Endothelial cell of umbilical vein (primary cell): Measurements from ENCODE around the gene ALK. TPM values are rescaled to one million over a fixed set of nuclear protein-coding genes. Genes with fewer than 3 reads are reported as not detected.

Experiments
- BruUV-seq: library from RNA; stranded (reverse); fragments of 400-500 nt; replicated peaks from 2 replicates; lab custom pipeline; 2021; lab: Mats Ljungman, UMichigan
- CTCF ChIA-PET: fragments of 300-600, 350-600 bp; sonication (Branson Sonifier 250); formaldehyde crosslinking; loops from one replicate; lab custom pipeline; 2021; ENCODE audit warnings: antibody characterized with exemption, inconsistent platforms; lab: Charles Lee
- POLR2A ChIA-PET: fragments of 300-600, 350-600 bp; sonication (Branson Sonifier 250); formaldehyde crosslinking; loops from one replicate; lab custom pipeline; 2021; ENCODE audit warnings: antibody characterized with exemption, inconsistent platforms; lab: Charles Lee
- DNase-seq: peaks from one replicate; pipeline ENCODE4 v3.0.0-alpha.2; 2011; ENCODE audit warnings: low read depth, low spot score
- FAIRE-seq: peaks from 2 replicates; lab custom pipeline; 2011; peaks lifted over from hg19 to GRCh38; lab: Jason Lieb, UNC
- H2AFZ ChIP-seq: 2 replicates; pipeline ENCODE4 v1.6.0; 2012; ENCODE audit warnings: low read depth, low read length, control low read depth, inconsistent platforms
- H3K27ac ChIP-seq: 2 replicates; pipeline ENCODE4 v1.5.1; 2011; ENCODE audit warnings: low read depth, mild to moderate bottlenecking, control low read depth, low read length, moderate library complexity; ENCODE audit not compliant: insufficient read depth
- H3K27me3 ChIP-seq, 2 experiments: 2 replicates each; pipeline versions ENCODE4 v1.6.0 to v1.6.1; 2011; ENCODE audit warnings: low read length in 2 of 2, mixed read lengths in 1 of 2; ENCODE audit not compliant: control insufficient read depth in 2 of 2, insufficient read depth in 2 of 2
- H3K36me3 ChIP-seq, 2 experiments: 2 replicates in 1 of 2; 3 replicates in 1 of 2; pipeline ENCODE4 v1.5.1; 2011; ENCODE audit warnings: low read length in 2 of 2, mild to moderate bottlenecking in 1 of 2, moderate library complexity in 1 of 2; ENCODE audit not compliant: control insufficient read depth in 2 of 2, insufficient read depth in 2 of 2; ENCODE audit errors: extremely low read depth in 1 of 2
- H3K4me1 ChIP-seq: 3 replicates; pipeline ENCODE4 v1.5.1; 2011; ENCODE audit warnings: mild to moderate bottlenecking, low read length; ENCODE audit not compliant: control insufficient read depth, insufficient read depth; ENCODE audit errors: extremely low read depth
- H3K4me2 ChIP-seq: 2 replicates; pipeline ENCODE4 v1.6.1; 2011; ENCODE audit warnings: low read length, control low read depth, mixed read lengths; ENCODE audit not compliant: insufficient read depth
- H3K4me3 ChIP-seq, 3 experiments: fragments of 200-600 bp in 1 of 3; sonication (generic), shearing (Covaris generic) in 1 of 3; replicated peaks in 1 of 3; 2 replicates each; pipeline ENCODE4 v1.5.1; 2011 to 2016; ENCODE audit warnings: control low read depth in 3 of 3, low read length in 3 of 3, mild to moderate bottlenecking in 2 of 3, inconsistent platforms in 1 of 3, low read depth in 1 of 3, moderate library complexity in 1 of 3; ENCODE audit not compliant: insufficient read depth in 1 of 3
- H3K79me2 ChIP-seq: 2 replicates; pipeline ENCODE4 v1.6.0; 2012; ENCODE audit warnings: low read length, inconsistent platforms; ENCODE audit not compliant: control insufficient read depth, insufficient read depth
- H3K9ac ChIP-seq: replicated peaks from 2 replicates; pipeline ENCODE3; 2011; ENCODE audit warnings: low read length, control low read depth; ENCODE audit not compliant: insufficient read depth; ENCODE audit errors: extremely low read depth
- H3K9me1 ChIP-seq: replicated peaks from 3 replicates; pipeline ENCODE4 v1.6.0; 2011; ENCODE audit warnings: mild to moderate bottlenecking, low read length; ENCODE audit not compliant: control insufficient read depth, insufficient read depth; ENCODE audit errors: extremely low read depth
- H3K9me3 ChIP-seq: replicated peaks from 2 replicates; pipeline ENCODE4 v1.5.1; 2012; ENCODE audit warnings: low read length, inconsistent platforms; ENCODE audit not compliant: control insufficient read depth, insufficient read depth
- H4K20me1 ChIP-seq: replicated peaks from 2 replicates; pipeline ENCODE3; 2011; ENCODE audit warnings: mild to moderate bottlenecking, low read length; ENCODE audit not compliant: control insufficient read depth, insufficient read depth; ENCODE audit errors: extremely low read depth
- EZH2 ChIP-seq: IDR thresholded peaks from 2 replicates; pipeline ENCODE4 v1.6.1; 2012; ENCODE audit warnings: borderline replicate concordance, low read depth, mild to moderate bottlenecking, moderate library complexity, low read length, inconsistent platforms; ENCODE audit not compliant: severe bottlenecking
- FOS ChIP-seq: IDR thresholded peaks from 2 replicates; pipeline ENCODE4 v1.6.1; 2011; ENCODE audit warnings: mild to moderate bottlenecking, low read length, moderate library complexity, borderline replicate concordance; ENCODE audit not compliant: insufficient read depth
- GATA2 ChIP-seq: IDR thresholded peaks from 2 replicates; pipeline ENCODE4 v1.7.0; 2011; ENCODE audit warnings: low read depth, mild to moderate bottlenecking, moderate library complexity, mixed read lengths, low read length; ENCODE audit not compliant: insufficient read length, insufficient read depth
- JUN ChIP-seq: IDR thresholded peaks from 2 replicates; pipeline ENCODE4 v1.6.1; 2011; ENCODE audit warnings: borderline replicate concordance, low read depth; ENCODE audit not compliant: insufficient read length, insufficient read depth
- MYC ChIP-seq: IDR thresholded peaks from one replicate; pipeline ENCODE4 v1.6.1; 2011; ENCODE audit warnings: mild to moderate bottlenecking, low read depth, low read length
- POLR2A ChIP-seq: IDR thresholded peaks from 2 replicates; pipeline ENCODE4 v1.6.1; 2012; ENCODE audit warnings: low read depth, mild to moderate bottlenecking, control low read depth, low read length
- POLR2AphosphoS5 ChIP-seq: IDR thresholded peaks from 2 replicates; pipeline ENCODE4 v1.6.1; 2012; ENCODE audit warnings: low read depth, mild to moderate bottlenecking, control low read depth, low read length, moderate library complexity; ENCODE audit not compliant: insufficient read depth
- dilution Hi-C: fragments of 300-500 bp; cut with MboI; formaldehyde crosslinking; loops from one replicate; pipeline ENCODE4 v1.15.0; 2019; ENCODE audit warnings: low sequenced_read_pairs; ENCODE audit not compliant: extremely low pct_ligation_motif_present
- intact Hi-C: fragments of 100-400 bp; cut with micrococcal nuclease; formaldehyde crosslinking; loops from one replicate; pipeline ENCODE4 v1.10.0; 2022
- polyA plus RNA-seq, 4 experiments: library from polyadenylated mRNA; depleted of rRNA in 3 of 4; stranded (reverse) in 3 of 4; unstranded in 1 of 4; fragments of >200 nt; gene quantifications; 2 replicates each; pipeline versions ENCODE4 v1.2.1 to v1.2.3, GENCODE V29; 2011 to 2012; ENCODE audit warnings: missing spikeins in 1 of 4
- total RNA-seq: library from RNA; stranded (reverse); gene quantifications from 2 replicates; pipeline ENCODE4 v1.2.3, GENCODE V29; 2021
- TF ChIP-seq, protein P1 (sequence below): IDR thresholded peaks from 2 replicates; pipeline ENCODE4 v1.6.1; 2011; ENCODE audit not compliant: insufficient read depth, insufficient read length
- TF ChIP-seq, protein P2 (sequence below), 2 donors: IDR thresholded peaks; 1 replicate in 1 of 2; 2 replicates in 1 of 2; pipeline ENCODE4 v1.5.1; 2011; ENCODE audit warnings: low read length in 2 of 2, mild to moderate bottlenecking in 2 of 2, moderate library complexity in 2 of 2, control low read depth in 1 of 2, inconsistent platforms in 1 of 2, low read depth in 1 of 2; ENCODE audit not compliant: insufficient read depth in 1 of 2; ENCODE audit errors: extremely low read depth in 1 of 2

The ALK gene
- total and polyA plus RNA-seq, 2 donors (not counting 3 experiments of a cell fraction or from before 2014, with no cell fraction given), result not detected

DNA sequence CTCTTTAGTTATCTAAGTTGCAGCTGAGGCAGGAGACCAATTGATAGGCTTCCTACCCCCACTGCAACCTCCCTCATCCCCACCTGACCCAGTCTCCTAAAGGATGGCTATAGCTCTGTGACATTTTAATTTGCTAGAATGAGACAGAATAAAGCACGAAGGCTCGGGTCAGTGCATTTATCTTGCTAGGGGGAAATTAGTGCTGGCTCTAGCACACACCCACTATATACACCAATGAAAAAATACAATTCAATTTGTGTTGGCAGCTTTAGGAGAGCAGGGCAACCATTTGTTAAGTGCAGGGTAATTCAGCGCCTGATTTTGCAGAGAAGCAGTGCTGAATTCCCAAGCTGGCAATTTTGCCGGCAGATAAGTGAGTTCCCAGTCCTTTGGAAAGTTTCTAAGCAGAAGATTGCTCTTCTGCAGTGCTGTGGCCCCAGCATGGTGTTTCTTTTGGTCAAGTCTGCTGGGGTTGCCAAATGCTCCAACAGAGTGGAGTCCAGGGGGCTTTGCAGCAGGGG, 346.0 kb downstream of the ALK start:
- dilution Hi-C loops, result no loop called here
- no peak overlapping the region for H3K4me2 ChIP-seq
- CTCF ChIA-PET, result no interaction called here

More for the DNA sequence above, 346.0 kb downstream of the ALK start:
- no peak for TF ChIP-seq MYC
- no peak for TF ChIP-seq POLR2AphosphoS5
- no peak for TF ChIP-seq JUN
- no peak for TF ChIP-seq FOS
- TF ChIP-seq, protein P1, sequence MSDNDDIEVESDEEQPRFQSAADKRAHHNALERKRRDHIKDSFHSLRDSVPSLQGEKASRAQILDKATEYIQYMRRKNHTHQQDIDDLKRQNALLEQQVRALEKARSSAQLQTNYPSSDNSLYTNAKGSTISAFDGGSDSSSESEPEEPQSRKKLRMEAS, result no peak
- no peak for TF ChIP-seq GATA2
- TF ChIP-seq, protein P2, sequence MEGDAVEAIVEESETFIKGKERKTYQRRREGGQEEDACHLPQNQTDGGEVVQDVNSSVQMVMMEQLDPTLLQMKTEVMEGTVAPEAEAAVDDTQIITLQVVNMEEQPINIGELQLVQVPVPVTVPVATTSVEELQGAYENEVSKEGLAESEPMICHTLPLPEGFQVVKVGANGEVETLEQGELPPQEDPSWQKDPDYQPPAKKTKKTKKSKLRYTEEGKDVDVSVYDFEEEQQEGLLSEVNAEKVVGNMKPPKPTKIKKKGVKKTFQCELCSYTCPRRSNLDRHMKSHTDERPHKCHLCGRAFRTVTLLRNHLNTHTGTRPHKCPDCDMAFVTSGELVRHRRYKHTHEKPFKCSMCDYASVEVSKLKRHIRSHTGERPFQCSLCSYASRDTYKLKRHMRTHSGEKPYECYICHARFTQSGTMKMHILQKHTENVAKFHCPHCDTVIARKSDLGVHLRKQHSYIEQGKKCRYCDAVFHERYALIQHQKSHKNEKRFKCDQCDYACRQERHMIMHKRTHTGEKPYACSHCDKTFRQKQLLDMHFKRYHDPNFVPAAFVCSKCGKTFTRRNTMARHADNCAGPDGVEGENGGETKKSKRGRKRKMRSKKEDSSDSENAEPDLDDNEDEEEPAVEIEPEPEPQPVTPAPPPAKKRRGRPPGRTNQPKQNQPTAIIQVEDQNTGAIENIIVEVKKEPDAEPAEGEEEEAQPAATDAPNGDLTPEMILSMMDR (IDR thresholded peaks at IDR 0.05; ENCODE audit: extremely low read depth in 1 of 2, insufficient read depth in 1 of 2, low read depth in 1 of 2, low read length in 2 of 2), result no peak
- no peak for TF ChIP-seq EZH2
- TF ChIP-seq POLR2A, result no peak
- Histone ChIP-seq H3K9me3 (peaks cover 2% of the 10 kb centered on the region), H3K4me1 (no peaks in the 10 kb centered on the region), H3K79me2 (no peaks in the 10 kb centered on the region), H3K27ac (no peak overlapping the region), H3K9ac (no peak overlapping the region), H2AFZ (no peak overlapping the region), H4K20me1 (no peaks in the 10 kb centered on the region), H3K27me3 (no peaks in the 10 kb centered on the region), H3K9me1 (no peaks in the 10 kb centered on the region), H3K36me3 (no peaks in the 10 kb centered on the region), H3K4me3 (no peak overlapping the region)
- no TSS peak for BruUV-seq
- intact Hi-C loops, result no loop called here
- POLR2A ChIA-PET, result no interaction called here
- FAIRE-seq (no peak), DNase-seq (no peak)
